MM.1S (cell line): ENCODE data around the gene AJM1.

Experiments used
- EZH2 ChIP-seq: fragments of 300-600 bp; sonication (generic); optimal IDR thresholded peaks from 2 replicates; pipeline ENCODE3; 2017; ENCODE audit warnings: low read depth, mild to moderate bottlenecking, antibody characterized with exemption, low read length, mixed read lengths
- EZH2phosphoT487 ChIP-seq: fragments of 300-600 bp; sonication (generic); IDR thresholded peaks from 2 replicates; pipeline ENCODE4 v1.6.1; 2018; ENCODE audit warnings: antibody characterized with exemption, low read length

DNA sequence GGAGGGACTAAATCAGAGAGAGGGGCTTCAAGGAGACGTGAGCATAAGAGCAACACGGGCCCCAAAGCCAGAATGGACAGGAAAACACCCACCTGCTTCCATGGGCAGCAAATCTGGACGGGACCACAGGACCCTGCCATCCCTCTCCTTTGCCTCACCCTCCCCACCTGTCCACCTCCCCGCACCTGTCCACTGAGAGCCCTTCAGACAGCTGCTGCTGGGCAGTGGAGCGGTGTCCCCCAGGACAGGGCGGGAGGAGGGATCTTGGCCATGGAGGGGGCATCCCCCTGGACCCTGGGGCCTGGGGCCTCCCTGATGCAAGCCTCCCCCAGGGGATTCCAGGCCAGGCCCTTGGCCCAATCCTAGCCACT is 43.6 kb upstream of the AJM1 start:
- TF ChIP-seq EZH2, result no peak
- no peak for TF ChIP-seq EZH2phosphoT487
